AG09309 (cell line): ENCODE measurements around the gene MFSD6.

Experiments used
- DNase-seq: peaks from one replicate; pipeline ENCODE4 v3.0.0-alpha.2; 2010; ENCODE audit warnings: low read depth
- H3K4me3 ChIP-seq: 2 replicates; pipeline ENCODE4 v1.5.1; 2011; ENCODE audit warnings: mild to moderate bottlenecking, low read depth, low read length, moderate library complexity; ENCODE audit not compliant: control insufficient read depth
- CTCF ChIP-seq: IDR thresholded peaks from 2 replicates; pipeline ENCODE4 v1.5.1; 2011; ENCODE audit warnings: mild to moderate bottlenecking, low read depth, low read length, inconsistent platforms; ENCODE audit not compliant: insufficient read depth, control insufficient read depth; ENCODE audit errors: missing control alignments

Gene MFSD6

GRCh38 chr2:190441564-190441963 lies 33.4 kb downstream of the MFSD6 start:
- H3K4me3 ChIP-seq: no peak overlapping the region
- TF ChIP-seq CTCF: no peak
- no peak for DNase-seq

- no peak for TF ChIP-seq CTCF
- no peak overlapping the region for H3K4me3 ChIP-seq
- no peak for DNase-seq
Measured at GRCh38 chr2:190443055-190443454, 34.9 kb downstream of the MFSD6 start.

GRCh38 chr2:190443778-190444481 lies 35.8 kb downstream of the MFSD6 start:
- no peak for TF ChIP-seq CTCF
- DNase-seq: no peak
- H3K4me3 ChIP-seq: no peak overlapping the region

GRCh38 chr2:190444976-190445375 lies 36.8 kb downstream of the MFSD6 start:
- H3K4me3 ChIP-seq: no peak overlapping the region
- no peak for DNase-seq
- TF ChIP-seq CTCF: no peak

- no peak for TF ChIP-seq CTCF
- H3K4me3 ChIP-seq: no peak overlapping the region
- no peak for DNase-seq
Measured at GRCh38 chr2:190446193-190446592, 38.0 kb downstream of the MFSD6 start.

- no peak for DNase-seq
- H3K4me3 ChIP-seq: no peak overlapping the region
- no peak for TF ChIP-seq CTCF
Measured at GRCh38 chr2:190446750-190447516, 38.8 kb downstream of the MFSD6 start.
